Epidermal melanocyte (primary cell): ENCODE measurements around the gene CTF1.

Experiments used
- DNase-seq: peaks from one replicate; pipeline ENCODE4 v3.0.0; 2011; ENCODE audit warnings: low spot score; ENCODE audit not compliant: insufficient read length

The CTF1 gene

GRCh38 chr16:30907064-30907463 is 10.7 kb downstream of the CTF1 start:
- no peak for DNase-seq

- no peak for DNase-seq
Measured at GRCh38 chr16:30910427-30911029, 14.1 kb downstream of the CTF1 start.

GRCh38 chr16:30912794-30913412 is 16.5 kb downstream of the CTF1 start:
- DNase-seq = no peak

- DNase-seq = no peak
Measured at GRCh38 chr16:30914830-30915229, 18.4 kb downstream of the CTF1 start.

- DNase-seq = no peak
Measured at GRCh38 chr16:30918614-30919013, 22.2 kb downstream of the CTF1 start.

- DNase-seq = no peak
Measured at GRCh38 chr16:30920891-30921290, 24.5 kb downstream of the CTF1 start.

GRCh38 chr16:30921459-30921747 is 25.0 kb downstream of the CTF1 start:
- no peak for DNase-seq

GRCh38 chr16:30921748-30922419 is 25.5 kb downstream of the CTF1 start:
- DNase-seq = peak; percentile 89

GRCh38 chr16:30922420-30922959 is 26.1 kb downstream of the CTF1 start:
- DNase-seq = peak; percentile 82

- DNase-seq = peak; percentile 97
Measured at GRCh38 chr16:30922960-30923535, 26.6 kb downstream of the CTF1 start.

- DNase-seq = no peak
Measured at GRCh38 chr16:30923554-30924075, 27.2 kb downstream of the CTF1 start, which contains the start of gene FBXL19. TSS of gene FBXL19 (plus strand) at chr16:30923572. CDS start at chr16:30925755, 2,183 bp downstream.

- no peak for DNase-seq
Measured at GRCh38 chr16:30924076-30924912, 27.9 kb downstream of the CTF1 start.

- no peak for DNase-seq
Measured at GRCh38 chr16:30924913-30925631, 28.7 kb downstream of the CTF1 start.

GRCh38 chr16:30925632-30925987 is 29.2 kb downstream of the CTF1 start:
- DNase-seq = no peak

- no peak for DNase-seq
Measured at GRCh38 chr16:30925995-30926811, 29.8 kb downstream of the CTF1 start.

GRCh38 chr16:30926937-30927788 is 30.7 kb downstream of the CTF1 start:
- no peak for DNase-seq

GRCh38 chr16:30927789-30928378 is 31.5 kb downstream of the CTF1 start:
- peak; percentile 55 for DNase-seq

- no peak for DNase-seq
Measured at GRCh38 chr16:30928390-30928789, 32.0 kb downstream of the CTF1 start.
